Mesendoderm (in vitro differentiated cells): ENCODE measurements around the gene GPN1.

Experiments
- DNase-seq: peaks from one replicate; pipeline ENCODE4 v3.0.0; 2013
- H2AK5ac ChIP-seq: 2 replicates; pipeline ENCODE4 v1.6.1; 2013; ENCODE audit warnings: low read length, inconsistent platforms
- H2BK120ac ChIP-seq: 2 replicates; pipeline ENCODE4 v1.6.1; 2013; ENCODE audit warnings: low read depth, mild to moderate bottlenecking, low read length, moderate library complexity, mixed read lengths
- H2BK15ac ChIP-seq: replicated peaks from 2 replicates; pipeline ENCODE4 v1.6.1; 2013; ENCODE audit warnings: low read depth, mild to moderate bottlenecking, moderate library complexity
- H2BK5ac ChIP-seq: 2 replicates; pipeline ENCODE4 v1.6.1; 2013; ENCODE audit warnings: low read length, inconsistent platforms
- H3K18ac ChIP-seq: 2 replicates; pipeline ENCODE4 v1.6.1; 2013; ENCODE audit warnings: mild to moderate bottlenecking, low read length, mixed read lengths
- H3K23ac ChIP-seq: one replicate; pipeline ENCODE4 v1.6.1; 2013; ENCODE audit warnings: low read length
- H3K27ac ChIP-seq: 2 replicates; pipeline ENCODE4 v1.5.1; 2013; ENCODE audit warnings: low read depth, mild to moderate bottlenecking, inconsistent platforms, low read length, moderate library complexity
- H3K27me3 ChIP-seq: 2 replicates; pipeline ENCODE4 v1.6.1; 2013; ENCODE audit warnings: low read length, control low read depth, mild to moderate bottlenecking, inconsistent platforms; ENCODE audit not compliant: insufficient read depth, poor library complexity
- H3K36me3 ChIP-seq: 2 replicates; pipeline ENCODE4 v1.6.1; 2013; ENCODE audit warnings: low read length, inconsistent platforms; ENCODE audit not compliant: control insufficient read depth, insufficient read depth
- H3K4ac ChIP-seq: one replicate; pipeline ENCODE4 v1.6.1; 2013; ENCODE audit warnings: low read depth, mild to moderate bottlenecking, low read length, moderate library complexity
- H3K4me1 ChIP-seq: 2 replicates; pipeline ENCODE4 v1.6.1; 2013; ENCODE audit warnings: low read depth, low read length, inconsistent platforms; ENCODE audit not compliant: control insufficient read depth
- H3K4me2 ChIP-seq: 2 replicates; pipeline ENCODE4 v1.6.1; 2013; ENCODE audit warnings: low read length
- H3K4me3 ChIP-seq: 2 replicates; pipeline ENCODE4 v1.5.1; 2013; ENCODE audit warnings: mild to moderate bottlenecking, low read length
- H3K56ac ChIP-seq: one replicate; pipeline ENCODE4 v1.6.1; 2013; ENCODE audit warnings: low read length
- H3K79me1 ChIP-seq: 2 replicates; pipeline ENCODE4 v1.6.1; 2013; ENCODE audit warnings: low read length, inconsistent platforms
- H3K79me2 ChIP-seq: 2 replicates; pipeline ENCODE4 v1.6.1; 2013; ENCODE audit warnings: mild to moderate bottlenecking, low read length; ENCODE audit not compliant: control insufficient read depth, insufficient read depth
- H3K9ac ChIP-seq: 2 replicates; pipeline ENCODE4 v1.6.1; 2013; ENCODE audit warnings: low read length, inconsistent platforms
- H4K5ac ChIP-seq: one replicate; pipeline ENCODE4 v1.6.1; 2013; ENCODE audit warnings: low read length
- H4K8ac ChIP-seq: one replicate; pipeline ENCODE4 v1.6.1; 2013; ENCODE audit warnings: low read depth, mild to moderate bottlenecking, control low read depth, low read length, moderate library complexity
- WGBS: extraction: QIAGEN DNeasy Blood & Tissue Kit; methylation state at CpG from one replicate; pipeline ENCODE4 v1.1.7; 2013; ENCODE audit warnings: low lambda C conversion rate, missing lambda C conversion rate; ENCODE audit not compliant: insufficient coverage; ENCODE audit errors: extremely low coverage; 5-methylcytosine and 5-hydroxymethylcytosine counted together

Gene GPN1

DNA sequence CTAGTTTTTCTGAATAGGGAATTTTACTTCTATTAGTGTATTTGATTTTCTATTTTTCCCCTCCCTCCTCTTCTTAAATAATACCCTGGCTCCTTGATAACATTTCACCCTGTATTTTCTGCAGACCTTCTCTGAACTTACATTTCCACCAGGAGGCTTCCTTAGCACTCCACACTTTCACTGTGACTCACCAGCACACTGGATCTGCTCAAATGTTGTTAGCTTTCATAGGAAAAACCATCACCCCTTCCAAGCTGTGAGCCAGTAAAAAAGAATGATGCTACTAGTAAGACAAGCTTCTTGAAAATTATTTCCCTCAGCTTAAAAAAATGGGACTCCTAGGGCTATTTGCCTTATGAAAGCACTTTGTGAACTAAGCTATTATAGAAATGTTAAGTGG lies 18.4 kb downstream of the GPN1 start:
- Histone ChIP-seq H3K56ac (no peak overlapping the region), H3K23ac (no peak overlapping the region), H3K79me1 (no peaks in the 10 kb centered on the region), H3K4me1 (no peaks in the 10 kb centered on the region), H3K9ac (no peak overlapping the region), H3K4me3 (no peak overlapping the region), H3K79me2 (no peaks in the 10 kb centered on the region), H2AK5ac (no peak overlapping the region), H2BK5ac (no peak overlapping the region), H4K5ac (no peak overlapping the region), H2BK15ac (no peak overlapping the region), H3K4me2 (no peak overlapping the region), H4K8ac (no peak overlapping the region), H3K27ac (no peak overlapping the region), H3K18ac (no peak overlapping the region), H2BK120ac (no peak overlapping the region), H3K36me3 (peaks cover 3% of the 10 kb centered on the region), H3K27me3 (no peaks in the 10 kb centered on the region), H3K4ac (no peak overlapping the region)
- no peak for DNase-seq

DNA sequence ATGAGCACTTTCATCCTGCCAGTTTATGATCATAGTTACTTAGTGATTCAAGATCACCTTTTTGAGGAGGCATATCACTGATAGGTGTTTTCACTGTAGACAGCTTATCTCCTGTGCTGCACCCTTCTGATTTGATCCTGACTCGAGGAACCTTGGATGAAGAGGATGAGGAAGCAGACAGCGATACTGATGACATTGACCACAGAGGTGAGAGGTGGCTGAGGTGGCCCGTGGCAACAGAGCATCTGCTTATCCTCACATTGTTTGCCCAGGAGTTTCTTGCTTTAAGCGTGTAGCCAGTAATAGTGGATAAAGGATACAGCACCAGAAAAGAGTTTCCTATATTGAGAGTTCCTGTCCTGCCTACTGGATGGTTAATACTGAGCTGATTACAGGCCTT lies 18.9 kb downstream of the GPN1 start:
- Histone ChIP-seq H3K4me2 (no peak overlapping the region), H3K27me3 (no peaks in the 10 kb centered on the region), H4K5ac (no peak overlapping the region), H3K4me3 (no peak overlapping the region), H2BK5ac (no peak overlapping the region), H2AK5ac (no peak overlapping the region), H2BK15ac (no peak overlapping the region), H3K4ac (no peak overlapping the region), H4K8ac (no peak overlapping the region), H3K36me3 (peaks cover 5% of the 10 kb centered on the region), H3K9ac (no peak overlapping the region), H3K27ac (no peak overlapping the region), H3K79me2 (no peaks in the 10 kb centered on the region), H3K56ac (no peak overlapping the region), H2BK120ac (no peak overlapping the region), H3K79me1 (no peaks in the 10 kb centered on the region), H3K18ac (no peak overlapping the region), H3K4me1 (no peaks in the 10 kb centered on the region), H3K23ac (no peak overlapping the region)
- DNase-seq = no peak
- WGBS = no CpG with 5 or more reads among the region's 4 CpGs

DNA sequence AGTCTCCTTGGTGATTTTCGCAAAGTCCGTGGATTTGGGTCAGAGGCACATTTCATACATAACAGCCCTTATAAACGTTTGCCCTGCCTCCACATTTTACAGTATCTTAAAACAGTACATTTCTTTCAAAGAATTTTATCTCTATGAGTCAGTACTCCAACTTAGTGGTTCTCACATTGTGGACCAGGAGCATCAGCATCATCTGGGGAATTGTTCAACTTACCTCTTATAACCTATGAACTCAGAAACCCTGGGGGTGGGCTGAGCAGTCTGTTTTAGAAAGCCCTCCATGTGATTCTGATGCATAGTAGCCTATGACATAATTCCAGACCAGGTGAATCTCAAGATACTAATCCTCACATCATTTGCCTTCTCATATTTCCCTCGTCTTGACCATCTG lies 22.2 kb downstream of the GPN1 start:
- no peak overlapping the region for H2BK120ac ChIP-seq
- no peak overlapping the region for H3K4me3 ChIP-seq
- no peak overlapping the region for H4K5ac ChIP-seq
- no peak overlapping the region for H3K4ac ChIP-seq
- no peak overlapping the region for H4K8ac ChIP-seq
- H3K4me1 ChIP-seq = no peaks in the 10 kb centered on the region
- no peak overlapping the region for H3K23ac ChIP-seq
- no peaks in the 10 kb centered on the region for H3K79me2 ChIP-seq
- no peaks in the 10 kb centered on the region for H3K79me1 ChIP-seq
- DNase-seq = no peak
- no peak overlapping the region for H3K56ac ChIP-seq
- no peak overlapping the region for H3K27ac ChIP-seq
- H3K9ac ChIP-seq = no peak overlapping the region
- no peak overlapping the region for H2BK15ac ChIP-seq
- H3K27me3 ChIP-seq = no peaks in the 10 kb centered on the region
- H3K18ac ChIP-seq = no peak overlapping the region
- H2BK5ac ChIP-seq = no peak overlapping the region
- H3K36me3 ChIP-seq = peaks cover 8% of the 10 kb centered on the region
- no peak overlapping the region for H2AK5ac ChIP-seq
- no CpG with 5 or more reads among the region's 4 CpGs for WGBS
- no peak overlapping the region for H3K4me2 ChIP-seq

DNA sequence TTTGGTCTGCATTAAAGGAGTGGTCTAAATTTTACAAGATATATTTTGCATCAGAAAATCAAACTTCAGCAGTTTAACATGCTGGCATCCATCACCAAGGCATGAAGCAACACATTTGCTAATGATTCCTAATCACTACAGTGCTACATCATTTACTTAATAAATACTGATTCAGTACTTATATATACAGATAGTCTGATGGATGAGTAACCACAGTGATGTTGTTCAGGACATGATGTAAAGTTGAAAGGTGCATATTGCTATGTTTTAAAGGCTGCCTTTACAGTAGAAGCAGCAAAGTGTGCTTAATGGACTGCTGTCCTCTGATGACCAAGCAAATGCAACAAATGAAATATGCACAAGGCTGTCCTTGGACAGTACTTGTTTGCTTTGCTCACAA lies 23.5 kb downstream of the GPN1 start:
- peaks cover 8% of the 10 kb centered on the region for H3K36me3 ChIP-seq
- no peaks in the 10 kb centered on the region for H3K27me3 ChIP-seq

DNA sequence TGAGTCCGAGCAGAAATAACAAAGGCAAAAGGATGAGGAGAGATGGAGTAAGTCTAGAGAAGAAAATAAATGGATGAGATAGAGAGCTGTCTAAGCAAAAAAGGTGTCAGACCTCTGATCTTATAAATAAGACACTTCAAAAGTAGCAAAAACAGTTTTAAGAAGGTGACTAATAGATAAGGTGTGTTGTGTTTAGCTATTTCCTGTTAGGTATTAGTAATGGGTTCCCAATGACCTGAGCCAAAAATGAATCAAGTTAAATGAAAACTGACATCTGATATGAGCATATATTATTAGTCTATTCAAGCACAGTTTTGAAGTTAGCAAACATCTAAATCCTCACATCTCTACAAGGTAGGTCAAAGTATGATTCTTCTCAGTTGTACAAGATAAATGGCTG lies 23.9 kb downstream of the GPN1 start:
- no peak overlapping the region for H3K4ac ChIP-seq
- H2BK120ac ChIP-seq = no peak overlapping the region
- no peaks in the 10 kb centered on the region for H3K79me1 ChIP-seq
- H3K27me3 ChIP-seq = no peaks in the 10 kb centered on the region
- H3K56ac ChIP-seq = no peak overlapping the region
- H3K9ac ChIP-seq = no peak overlapping the region
- H3K23ac ChIP-seq = no peak overlapping the region
- H3K79me2 ChIP-seq = no peaks in the 10 kb centered on the region
- DNase-seq = no peak
- H4K8ac ChIP-seq = no peak overlapping the region
- H2BK15ac ChIP-seq = no peak overlapping the region
- no peak overlapping the region for H2AK5ac ChIP-seq
- no peak overlapping the region for H3K4me3 ChIP-seq
- no peak overlapping the region for H3K4me2 ChIP-seq
- no peak overlapping the region for H3K27ac ChIP-seq
- no peak overlapping the region for H4K5ac ChIP-seq
- H2BK5ac ChIP-seq = no peak overlapping the region
- no peak overlapping the region for H3K18ac ChIP-seq
- H3K4me1 ChIP-seq = no peaks in the 10 kb centered on the region
- H3K36me3 ChIP-seq = peaks cover 10% of the 10 kb centered on the region
- 100% methylated on average over 1 of the region's 1 CpG for WGBS

More for the DNA sequence above, 23.5 kb downstream of the GPN1 start:
- DNase-seq = no peak
- no peak overlapping the region for H3K18ac ChIP-seq
- no peak overlapping the region for H3K4me3 ChIP-seq
- no peak overlapping the region for H3K27ac ChIP-seq
- H3K4me2 ChIP-seq = no peak overlapping the region
- no peak overlapping the region for H3K23ac ChIP-seq
- H3K56ac ChIP-seq = no peak overlapping the region
- H3K79me2 ChIP-seq = no peaks in the 10 kb centered on the region
- no peak overlapping the region for H2AK5ac ChIP-seq
- no peak overlapping the region for H3K9ac ChIP-seq
- no peak overlapping the region for H2BK120ac ChIP-seq
- H3K4me1 ChIP-seq = no peaks in the 10 kb centered on the region
- no peak overlapping the region for H3K4ac ChIP-seq
- no peak overlapping the region for H2BK5ac ChIP-seq
- H3K79me1 ChIP-seq = no peaks in the 10 kb centered on the region
- H2BK15ac ChIP-seq = no peak overlapping the region
- H4K5ac ChIP-seq = no peak overlapping the region
- no peak overlapping the region for H4K8ac ChIP-seq

DNA sequence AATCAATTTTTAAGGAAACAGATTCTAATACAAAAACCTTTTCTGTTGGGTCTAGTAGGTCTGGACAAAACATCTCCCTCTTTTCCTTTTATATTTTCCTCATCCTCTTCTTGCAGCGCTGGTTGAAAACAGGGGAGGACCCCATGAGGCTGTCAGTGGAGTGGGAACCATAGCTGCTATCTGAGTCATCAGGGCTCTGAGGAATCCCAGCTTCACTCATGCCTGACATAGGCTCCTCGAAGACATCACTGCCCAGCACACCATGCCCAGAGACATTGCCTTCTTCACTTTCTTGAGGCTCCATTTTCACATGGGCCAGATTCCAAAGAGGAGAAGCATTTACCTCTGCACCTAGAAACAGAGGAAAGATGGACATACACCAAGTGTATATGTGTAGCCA lies 24.5 kb downstream of the GPN1 start:
- Histone ChIP-seq H3K4me3 (no peak overlapping the region), H3K79me2 (no peaks in the 10 kb centered on the region)

More for the DNA sequence above, 24.5 kb downstream of the GPN1 start:
- Histone ChIP-seq H3K23ac (no peak overlapping the region), H2BK15ac (no peak overlapping the region), H3K27me3 (no peaks in the 10 kb centered on the region), H4K5ac (no peak overlapping the region), H3K27ac (no peak overlapping the region), H3K9ac (no peak overlapping the region), H3K4ac (no peak overlapping the region), H3K36me3 (peaks cover 10% of the 10 kb centered on the region), H3K18ac (no peak overlapping the region), H4K8ac (no peak overlapping the region), H3K56ac (no peak overlapping the region), H3K4me2 (no peak overlapping the region), H3K79me1 (no peaks in the 10 kb centered on the region), H2AK5ac (no peak overlapping the region), H2BK120ac (no peak overlapping the region), H2BK5ac (no peak overlapping the region), H3K4me1 (no peaks in the 10 kb centered on the region)
- DNase-seq = no peak
- no CpG with 5 or more reads among the region's 2 CpGs for WGBS
